Testis (tissue), 3 donors: ENCODE data around the gene RNF19B. TPM values are rescaled to one million over a fixed set of nuclear protein-coding genes. Genes with fewer than 3 reads are reported as not detected.

Source experiments
- DNase-seq: peaks from one replicate; pipeline ENCODE4 v3.0.0-alpha.2; 2019
- H3K27ac ChIP-seq, 2 donors: fragments of 200-600 bp; sonication (generic); one replicate each; pipeline ENCODE4 v1.5.1; 2019
- H3K27me3 ChIP-seq: fragments of 200-600 bp; sonication (generic); one replicate; pipeline ENCODE4 v1.5.1; 2019
- H3K36me3 ChIP-seq: fragments of 200-600 bp; sonication (generic); one replicate; pipeline ENCODE4 v1.5.1; 2017; ENCODE audit warnings: low read depth; ENCODE audit errors: missing control alignments
- H3K4me1 ChIP-seq: fragments of 200-600 bp; sonication (generic); one replicate; pipeline ENCODE4 v1.5.1; 2019
- H3K4me3 ChIP-seq, 2 donors: fragments of 200-600 bp; sonication (generic); one replicate each; pipeline ENCODE4 v1.5.1; 2017 to 2019
- H3K9me3 ChIP-seq: fragments of 200-600 bp; sonication (generic); one replicate; pipeline ENCODE4 v1.5.1; 2017
- POLR2A ChIP-seq: fragments of 450-650 bp; IDR thresholded peaks from one replicate; pipeline ENCODE4 v1.6.1; 2017; ENCODE audit warnings: antibody characterized with exemption, mild to moderate bottlenecking, moderate library complexity
- WGBS, 2 donors: methylation state at CpG; one replicate each; pipeline ENCODE4 v1.1.5; 2018; 5-methylcytosine and 5-hydroxymethylcytosine counted together
- intact Hi-C: fragments of 100-400 bp; cut with DNase I; formaldehyde crosslinking; loops from one replicate; pipeline ENCODE4 v1.15.1; 2023; ENCODE audit warnings: low total_unique reads
- polyA plus RNA-seq: library from polyadenylated mRNA; stranded (reverse); fragments of 350-450 nt; fragmentation: Illumina TruSeq; extraction: RNeasy Lipid Tissue Mini Kit (QIAGEN cat#74804); gene quantifications from one replicate; pipeline ENCODE4 v1.2.3, GENCODE V29; 2014; ENCODE audit warnings: low read depth, low replicate concordance; ENCODE audit not compliant: insufficient read depth
- total RNA-seq, 2 donors: library from RNA; depleted of rRNA; stranded (reverse); fragments of >200 nt; gene quantifications; one replicate each; pipeline ENCODE4 v1.2.3, GENCODE V29; 2016
- TF ChIP-seq, protein P1 (sequence below), 3 experiments: fragments of 450-650 bp in 2 of 3; fragments of 200-600 bp in 1 of 3; sonication (generic) in 1 of 3; IDR thresholded peaks; one replicate each; pipeline ENCODE4 v1.5.1; 2016 to 2019; ENCODE audit warnings: antibody characterized with exemption in 3 of 3, mild to moderate bottlenecking in 2 of 3, moderate library complexity in 1 of 3

Gene RNF19B
- total and polyA plus RNA-seq, 3 donors from 2014 or later = 140 to 225 (median 141) TPM

- DNase-seq = peak; percentile 54
- no peaks in the 10 kb centered on the region for H3K9me3 ChIP-seq
- H3K27ac ChIP-seq = no peak overlapping the region
- intact Hi-C loops = no loop called here
- TF ChIP-seq POLR2A = no peak
- TF ChIP-seq, protein P1, sequence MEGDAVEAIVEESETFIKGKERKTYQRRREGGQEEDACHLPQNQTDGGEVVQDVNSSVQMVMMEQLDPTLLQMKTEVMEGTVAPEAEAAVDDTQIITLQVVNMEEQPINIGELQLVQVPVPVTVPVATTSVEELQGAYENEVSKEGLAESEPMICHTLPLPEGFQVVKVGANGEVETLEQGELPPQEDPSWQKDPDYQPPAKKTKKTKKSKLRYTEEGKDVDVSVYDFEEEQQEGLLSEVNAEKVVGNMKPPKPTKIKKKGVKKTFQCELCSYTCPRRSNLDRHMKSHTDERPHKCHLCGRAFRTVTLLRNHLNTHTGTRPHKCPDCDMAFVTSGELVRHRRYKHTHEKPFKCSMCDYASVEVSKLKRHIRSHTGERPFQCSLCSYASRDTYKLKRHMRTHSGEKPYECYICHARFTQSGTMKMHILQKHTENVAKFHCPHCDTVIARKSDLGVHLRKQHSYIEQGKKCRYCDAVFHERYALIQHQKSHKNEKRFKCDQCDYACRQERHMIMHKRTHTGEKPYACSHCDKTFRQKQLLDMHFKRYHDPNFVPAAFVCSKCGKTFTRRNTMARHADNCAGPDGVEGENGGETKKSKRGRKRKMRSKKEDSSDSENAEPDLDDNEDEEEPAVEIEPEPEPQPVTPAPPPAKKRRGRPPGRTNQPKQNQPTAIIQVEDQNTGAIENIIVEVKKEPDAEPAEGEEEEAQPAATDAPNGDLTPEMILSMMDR (IDR thresholded peaks at IDR 0.05) = peak in 1 of 3 experiments; percentile 1
- no peaks in the 10 kb centered on the region for H3K36me3 ChIP-seq
- H3K4me3 ChIP-seq = peak overlapping the region; percentile 48 to 63
- H3K4me1 ChIP-seq = peaks cover 7% of the 10 kb centered on the region
- H3K27me3 ChIP-seq = no peaks in the 10 kb centered on the region
- WGBS, 2 donors = 2% methylated on average over 19 to 58 of the region's 58 CpGs
Measured at GRCh38 chr1:32893198-32894018, 71.2 kb downstream of the RNF19B start.

GRCh38 chr1:32892368-32893197 lies 72.0 kb downstream of the RNF19B start:
- TF ChIP-seq POLR2A = no peak
- TF ChIP-seq, protein P1 (IDR thresholded peaks at IDR 0.05) = peak; percentile 14 to 54 (median 52)
- no peaks in the 10 kb centered on the region for H3K36me3 ChIP-seq
- 17 to 22% methylated on average over 32 to 49 of the region's 49 CpGs for WGBS, 2 donors
- intact Hi-C loops = no loop called here
- peak; percentile 61 for DNase-seq
- no peaks in the 10 kb centered on the region for H3K9me3 ChIP-seq
- H3K4me1 ChIP-seq = peaks cover 7% of the 10 kb centered on the region
- H3K27me3 ChIP-seq = no peaks in the 10 kb centered on the region
- no peak overlapping the region for H3K27ac ChIP-seq
- peak overlapping the region; percentile 48 to 63 for H3K4me3 ChIP-seq

GRCh38 chr1:32891630-32892029 lies 73.0 kb downstream of the RNF19B start:
- intact Hi-C loops = no loop called here
- TF ChIP-seq, protein P1 (IDR thresholded peaks at IDR 0.05) = no peak
- TF ChIP-seq POLR2A = no peak

GRCh38 chr1:32891241-32891570 lies 73.4 kb downstream of the RNF19B start:
- Histone ChIP-seq H3K27ac (no peak overlapping the region), H3K36me3 (no peaks in the 10 kb centered on the region), H3K27me3 (no peaks in the 10 kb centered on the region), H3K4me1 (peaks cover 7% of the 10 kb centered on the region), H3K9me3 (no peaks in the 10 kb centered on the region), H3K4me3 (no peak overlapping the region)
- TF ChIP-seq, protein P1 (IDR thresholded peaks at IDR 0.05) = no peak
- no peak for TF ChIP-seq POLR2A
- 92 to 100% methylated on average over 1 of the region's 1 CpG for WGBS, 2 donors
- intact Hi-C loops = no loop called here
- no peak for DNase-seq

More at GRCh38 chr1:32891630-32892029, 73.0 kb downstream of the RNF19B start:
- 86 to 93% methylated on average over 3 of the region's 3 CpGs for WGBS, 2 donors
- Histone ChIP-seq H3K4me1 (peaks cover 7% of the 10 kb centered on the region), H3K27me3 (no peaks in the 10 kb centered on the region), H3K27ac (no peak overlapping the region), H3K9me3 (no peaks in the 10 kb centered on the region), H3K4me3 (no peak overlapping the region), H3K36me3 (no peaks in the 10 kb centered on the region)
- no peak for DNase-seq
